Stimulated activated CD4-positive, alpha-beta T cell treated with anti-CD3 and anti-CD28 coated beads, Interleukin-4, amount 100 ng/mL, for 1 hour (primary cell): ENCODE measurements around the gene GRIN2C.

ENCODE experiments used
- DNase-seq: peaks from one replicate; pipeline ENCODE4 v3.0.0-alpha.2; 2020

The GRIN2C gene

GRCh38 chr17:74842599-74843351 is 16.9 kb downstream of the GRIN2C start:
- DNase-seq: no peak

- DNase-seq: no peak
These were observed 17.5 kb downstream of the GRIN2C start for GRCh38 chr17:74842146-74842598.

- no peak for DNase-seq
These were observed 18.6 kb downstream of the GRIN2C start for GRCh38 chr17:74840989-74841666.

GRCh38 chr17:74839990-74840852 is 19.5 kb downstream of the GRIN2C start:
- DNase-seq: no peak

- DNase-seq: no peak
These were observed 21.4 kb downstream of the GRIN2C start for GRCh38 chr17:74838274-74838673.

GRCh38 chr17:74836691-74837467 is 22.8 kb downstream of the GRIN2C start:
- no peak for DNase-seq

GRCh38 chr17:74836191-74836590 is 23.5 kb downstream of the GRIN2C start:
- no peak for DNase-seq

- no peak for DNase-seq
These were observed 25.9 kb downstream of the GRIN2C start for GRCh38 chr17:74833501-74834377.

- DNase-seq: no peak
These were observed 27.3 kb downstream of the GRIN2C start for GRCh38 chr17:74832421-74832820.

GRCh38 chr17:74831444-74832146 is 28.1 kb downstream of the GRIN2C start:
- no peak for DNase-seq

- no peak for DNase-seq
These were observed 28.8 kb downstream of the GRIN2C start for GRCh38 chr17:74830861-74831260.

GRCh38 chr17:74827800-74828199 is 31.9 kb downstream of the GRIN2C start:
- no peak for DNase-seq

- DNase-seq: no peak
These were observed 33.5 kb downstream of the GRIN2C start for GRCh38 chr17:74825952-74826719.

GRCh38 chr17:74824961-74825627 is 34.6 kb downstream of the GRIN2C start:
- DNase-seq: no peak

- DNase-seq: no peak
These were observed 36.7 kb downstream of the GRIN2C start for GRCh38 chr17:74822939-74823367.

- no peak for DNase-seq
These were observed 37.2 kb downstream of the GRIN2C start for GRCh38 chr17:74822335-74822938.

GRCh38 chr17:74821655-74822334 is 37.9 kb downstream of the GRIN2C start:
- DNase-seq: no peak

- no peak for DNase-seq
These were observed 39.8 kb downstream of the GRIN2C start for GRCh38 chr17:74819801-74820436.
